Adipocyte (in vitro differentiated cells): ENCODE data around the gene FTO.

ENCODE experiments used
- DNase-seq: peaks from one replicate; pipeline ENCODE4 v3.0.0-alpha.2; 2015; ENCODE audit warnings: low read depth
- H3K27me3 ChIP-seq: replicated peaks from 2 replicates; pipeline ENCODE4 v1.7.0; 2013; ENCODE audit warnings: mild to moderate bottlenecking, low read length, moderate library complexity; ENCODE audit not compliant: control insufficient read depth, insufficient read depth
- H3K36me3 ChIP-seq: 2 replicates; pipeline ENCODE4 v1.7.0; 2013; ENCODE audit warnings: low read length, mild to moderate bottlenecking, moderate library complexity; ENCODE audit not compliant: control insufficient read depth, insufficient read depth, severe bottlenecking
- H3K4me1 ChIP-seq: 2 replicates; pipeline ENCODE4 v1.7.0; 2013; ENCODE audit warnings: mild to moderate bottlenecking, low read length, moderate library complexity; ENCODE audit not compliant: control insufficient read depth, insufficient read depth
- H3K4me3 ChIP-seq: 2 replicates; pipeline ENCODE4 v1.7.0; 2013; ENCODE audit warnings: mild to moderate bottlenecking, low read length, moderate library complexity
- H3K9ac ChIP-seq: 2 replicates; pipeline ENCODE4 v1.7.0; 2013; ENCODE audit warnings: mild to moderate bottlenecking, low read length, moderate library complexity
- H3K9me3 ChIP-seq: 2 replicates; pipeline ENCODE4 v1.7.0; 2013; ENCODE audit warnings: mild to moderate bottlenecking, low read length, moderate library complexity; ENCODE audit not compliant: control insufficient read depth

FTO gene

GRCh38 chr16:54102888-54103866 is 399.2 kb downstream of the FTO start:
- no peak overlapping the region for H3K9ac ChIP-seq
- H3K9me3 ChIP-seq = no peaks in the 10 kb centered on the region
- H3K36me3 ChIP-seq = no peaks in the 10 kb centered on the region
- no peaks in the 10 kb centered on the region for H3K27me3 ChIP-seq
- H3K4me1 ChIP-seq = peaks cover 10% of the 10 kb centered on the region
- no peak for DNase-seq
- no peak overlapping the region for H3K4me3 ChIP-seq

DNA sequence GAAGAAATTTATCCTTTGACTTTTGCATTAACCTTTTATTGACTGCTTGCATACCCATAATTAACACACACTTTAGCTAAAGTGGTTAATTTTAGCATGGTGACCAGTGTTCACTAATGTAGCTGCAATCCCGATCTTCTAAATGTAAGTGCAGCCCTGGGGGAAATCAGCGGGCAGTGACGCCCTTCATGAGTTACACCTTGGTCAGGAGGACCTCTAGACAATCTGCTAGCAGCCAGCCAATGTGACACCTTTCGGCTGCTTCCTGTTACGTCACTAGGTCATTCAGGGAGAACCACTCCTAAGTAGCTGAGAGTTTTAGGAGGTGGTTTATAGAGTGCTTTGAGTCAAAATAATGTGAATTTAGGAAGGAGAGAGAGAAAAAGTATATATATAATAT is 402.1 kb downstream of the FTO start:
- no peaks in the 10 kb centered on the region for H3K27me3 ChIP-seq
- H3K9ac ChIP-seq = no peak overlapping the region
- DNase-seq = no peak
- H3K4me1 ChIP-seq = peaks cover 12% of the 10 kb centered on the region
- no peaks in the 10 kb centered on the region for H3K36me3 ChIP-seq
- H3K9me3 ChIP-seq = no peaks in the 10 kb centered on the region
- no peak overlapping the region for H3K4me3 ChIP-seq

DNA sequence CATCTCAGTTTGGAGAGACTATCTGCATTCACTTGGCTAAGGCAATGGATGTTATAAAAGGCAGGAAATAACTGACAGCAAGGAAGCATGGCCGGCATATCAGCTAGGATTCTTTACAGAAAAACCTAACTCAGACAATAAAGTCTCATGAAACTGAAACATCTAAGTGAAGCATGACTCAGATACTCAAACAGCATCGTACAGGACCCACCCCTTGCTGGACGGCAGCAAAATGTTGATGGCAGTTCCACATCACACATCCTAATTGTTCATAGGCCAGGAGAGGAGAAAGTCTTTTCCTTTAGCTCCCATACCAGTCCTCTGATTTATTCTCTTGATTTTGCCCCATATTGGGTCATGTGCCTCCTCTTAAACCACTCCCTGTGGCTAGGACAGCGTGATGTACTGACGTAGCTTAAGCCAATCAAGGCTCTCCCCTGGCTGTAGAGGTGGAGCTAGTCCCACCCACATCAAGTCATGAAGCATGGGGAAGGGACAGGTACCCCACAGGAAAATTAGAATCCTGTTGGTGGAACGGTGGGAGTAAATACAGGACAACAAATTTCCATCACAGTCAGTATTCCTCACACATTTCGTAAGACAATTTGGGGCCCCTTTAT is 403.7 kb downstream of the FTO start:
- Histone ChIP-seq H3K4me1 (peaks cover 19% of the 10 kb centered on the region), H3K9me3 (no peaks in the 10 kb centered on the region), H3K9ac (no peak overlapping the region), H3K36me3 (peaks cover 2% of the 10 kb centered on the region), H3K27me3 (no peaks in the 10 kb centered on the region), H3K4me3 (no peak overlapping the region)
- no peak for DNase-seq

- DNase-seq = no peak
- H3K9me3 ChIP-seq = no peaks in the 10 kb centered on the region
- H3K4me3 ChIP-seq = no peak overlapping the region
- H3K27me3 ChIP-seq = no peaks in the 10 kb centered on the region
- H3K9ac ChIP-seq = no peak overlapping the region
- peaks cover 22% of the 10 kb centered on the region for H3K36me3 ChIP-seq
- H3K4me1 ChIP-seq = peaks cover 19% of the 10 kb centered on the region
Observed at GRCh38 chr16:54110016-54110981, 406.3 kb downstream of the FTO start.

- H3K27me3 ChIP-seq = no peaks in the 10 kb centered on the region
- no peaks in the 10 kb centered on the region for H3K9me3 ChIP-seq
Observed at GRCh38 chr16:54112451-54113206, 408.7 kb downstream of the FTO start.

DNA sequence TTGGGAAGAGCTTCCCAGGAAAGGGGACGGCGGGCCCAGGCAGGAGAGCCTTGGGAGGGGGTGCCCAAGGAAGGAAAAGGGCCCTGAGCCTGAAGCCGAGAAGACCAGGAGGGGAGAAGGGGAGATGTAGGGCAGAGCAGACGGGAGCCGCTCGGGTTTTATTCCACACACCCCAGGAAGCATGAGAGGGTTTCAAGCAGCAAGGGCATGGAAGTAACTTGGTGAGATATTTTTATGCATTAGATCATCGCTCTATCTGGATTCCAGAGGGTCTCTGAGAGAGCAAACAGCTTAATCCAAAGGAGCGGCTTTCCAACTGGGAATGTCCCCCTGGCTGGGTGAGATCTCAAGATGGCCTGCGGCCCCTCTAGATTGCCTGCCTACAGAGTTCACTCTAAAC is 411.6 kb downstream of the FTO start:
- DNase-seq = no peak
- H3K36me3 ChIP-seq = peaks cover 22% of the 10 kb centered on the region
- H3K27me3 ChIP-seq = no peaks in the 10 kb centered on the region
- no peak overlapping the region for H3K4me3 ChIP-seq
- H3K9me3 ChIP-seq = no peaks in the 10 kb centered on the region
- H3K4me1 ChIP-seq = peaks cover 19% of the 10 kb centered on the region
- no peak overlapping the region for H3K9ac ChIP-seq

More at GRCh38 chr16:54112451-54113206, 408.7 kb downstream of the FTO start:
- no peak for DNase-seq
- no peak overlapping the region for H3K9ac ChIP-seq
- H3K4me3 ChIP-seq = no peak overlapping the region
- H3K36me3 ChIP-seq = peaks cover 22% of the 10 kb centered on the region
- peaks cover 15% of the 10 kb centered on the region for H3K4me1 ChIP-seq

- H3K4me3 ChIP-seq = no peak overlapping the region
- H3K9ac ChIP-seq = no peak overlapping the region
- H3K36me3 ChIP-seq = peaks cover 22% of the 10 kb centered on the region
- H3K9me3 ChIP-seq = no peaks in the 10 kb centered on the region
- no peaks in the 10 kb centered on the region for H3K27me3 ChIP-seq
- no peak for DNase-seq
- H3K4me1 ChIP-seq = peaks cover 19% of the 10 kb centered on the region
Observed at GRCh38 chr16:54116124-54116655, 412.2 kb downstream of the FTO start.

- H3K4me3 ChIP-seq = no peak overlapping the region
- H3K36me3 ChIP-seq = peaks cover 11% of the 10 kb centered on the region
- H3K9me3 ChIP-seq = no peaks in the 10 kb centered on the region
- peak; percentile 25 for DNase-seq
- peaks cover 11% of the 10 kb centered on the region for H3K4me1 ChIP-seq
- H3K27me3 ChIP-seq = no peaks in the 10 kb centered on the region
- H3K9ac ChIP-seq = no peak overlapping the region
Observed at GRCh38 chr16:54118846-54119245, 414.9 kb downstream of the FTO start.

- Histone ChIP-seq H3K4me1 (peaks cover 16% of the 10 kb centered on the region), H3K36me3 (no peaks in the 10 kb centered on the region), H3K9me3 (no peaks in the 10 kb centered on the region), H3K4me3 (no peak overlapping the region), H3K9ac (no peak overlapping the region), H3K27me3 (no peaks in the 10 kb centered on the region)
- DNase-seq = no peak
Observed at GRCh38 chr16:54120846-54121480, 417.0 kb downstream of the FTO start.
